Kidney (tissue), 14 donors: ENCODE measurements around the gene KCTD12. TPM values are rescaled to one million over a fixed set of nuclear protein-coding genes. Genes with fewer than 3 reads are reported as not detected.

Experiments
- DNase-seq, 5 donors: peaks; one replicate each; pipeline ENCODE4 v3.0.0-alpha.2; 2013 to 2020
- FAIRE-seq: peaks from 2 replicates; lab custom pipeline; 2012; peaks lifted over from hg19 to GRCh38; lab: Jason Lieb, UNC
- H3K27ac ChIP-seq, 2 donors: one replicate each; pipeline ENCODE4 v1.7.0; 2013; ENCODE audit warnings: low read depth in 2 of 2, low read length in 2 of 2, inconsistent platforms in 1 of 2
- H3K27me3 ChIP-seq: one replicate; pipeline ENCODE4 v1.7.1; 2013; ENCODE audit warnings: low read length, inconsistent platforms; ENCODE audit not compliant: control insufficient read depth, insufficient read depth
- H3K36me3 ChIP-seq, 3 donors: one replicate each; pipeline versions ENCODE4 v1.7.0 to v1.7.1; 2013; ENCODE audit warnings: low read length in 3 of 3, control low read depth in 1 of 3, inconsistent platforms in 1 of 3; ENCODE audit not compliant: insufficient read depth in 3 of 3, control insufficient read depth in 2 of 3
- H3K4me1 ChIP-seq, 3 donors: one replicate each; pipeline versions ENCODE4 v1.7.0 to v1.7.1; 2013; ENCODE audit warnings: low read length in 3 of 3, inconsistent platforms in 1 of 3, low read depth in 1 of 3; ENCODE audit not compliant: control insufficient read depth in 2 of 3, insufficient read depth in 2 of 3
- H3K4me3 ChIP-seq, 3 donors: one replicate each; pipeline versions ENCODE4 v1.7.0 to v1.8.1; 2013; ENCODE audit warnings: low read length in 3 of 3, control low read depth in 1 of 3, inconsistent platforms in 1 of 3
- H3K9ac ChIP-seq, 3 donors: one replicate each; pipeline versions ENCODE4 v1.7.0 to v1.7.1; 2013; ENCODE audit warnings: low read length in 3 of 3, control low read depth in 1 of 3, inconsistent platforms in 1 of 3
- H3K9me3 ChIP-seq, 3 donors: one replicate each; pipeline versions ENCODE4 v1.7.0 to v1.7.1; 2013; ENCODE audit warnings: low read length in 3 of 3, control low read depth in 1 of 3, inconsistent platforms in 1 of 3; ENCODE audit not compliant: control insufficient read depth in 2 of 3, insufficient read depth in 1 of 3
- CTCF ChIP-seq: IDR thresholded peaks from 3 replicates; pipeline ENCODE4 v1.5.1; 2012; ENCODE audit warnings: mild to moderate bottlenecking, moderate library complexity, borderline replicate concordance; ENCODE audit not compliant: insufficient read depth; ENCODE audit errors: extremely low read depth
- intact Hi-C: fragments of 100-400 bp; cut with DNase I; formaldehyde crosslinking; loops from one replicate; pipeline ENCODE4 v1.11.1; 2022
- polyA plus RNA-seq: library from polyadenylated mRNA; stranded (reverse); fragments of 350-450 nt; fragmentation: Illumina TruSeq; extraction: RNeasy Lipid Tissue Mini Kit (QIAGEN cat#74804); gene quantifications from one replicate; pipeline ENCODE4 v1.2.3, GENCODE V29; 2014; ENCODE audit warnings: low read depth, low replicate concordance; ENCODE audit not compliant: insufficient read depth
- total RNA-seq: library from RNA; stranded (reverse); fragmentation: NEBNext Ultra II Directional; extraction: Animal tissue kit (Norgen Biotek cat#: 25700); gene quantifications from one replicate; pipeline ENCODE4 v1.2.1, GENCODE V29; 2021
- donor health status: control.
- donor health status: control.
- donor health status: control.
- donor health status: control.
- donor health status: control.
- donor health status: DM: yes; HTN: yes; CAD: no.
- donor health status: Normal renal cell carcinoma (clear cell type).

Gene KCTD12
- total and polyA plus RNA-seq, 2 donors from 2014 or later, result 18.0 to 132 TPM

- Histone ChIP-seq H3K9ac (peak overlapping the region; percentile 21 to 68 (median 26)), H3K27me3 (no peaks in the 10 kb centered on the region), H3K4me3 (peak overlapping the region; percentile 70 to 74 (median 72)), H3K9me3 (no peaks in the 10 kb centered on the region), H3K4me1 (peaks cover 0 to 6% (median 4%) of the 10 kb centered on the region in 3 donors), H3K27ac (peak overlapping the region; percentile 63 to 89), H3K36me3 (no peaks in the 10 kb centered on the region)
- intact Hi-C loops, result no loop called here
- FAIRE-seq (no peak), DNase-seq (no peak)
- TF ChIP-seq CTCF, result no peak
Observed at GRCh38 chr13:76884907-76885202, 1.4 kb downstream of the KCTD12 start.

GRCh38 chr13:76884186-76884906 is 1.9 kb downstream of the KCTD12 start:
- Histone ChIP-seq H3K9me3 (no peaks in the 10 kb centered on the region), H3K4me1 (peaks cover 0 to 6% (median 4%) of the 10 kb centered on the region in 3 donors), H3K27ac (peak overlapping the region in 1 of 2 donors; percentile 89), H3K9ac (peak overlapping the region; percentile 1 to 38 (median 21)), H3K36me3 (no peaks in the 10 kb centered on the region), H3K27me3 (no peaks in the 10 kb centered on the region), H3K4me3 (peak overlapping the region; percentile 70 to 74 (median 72))
- intact Hi-C loops, result no loop called here
- peak; percentile 59 to 77 (median 69) for DNase-seq
- FAIRE-seq, result no peak
- peak; percentile 6 for TF ChIP-seq CTCF

GRCh38 chr13:76883236-76883635 is 3.0 kb downstream of the KCTD12 start:
- intact Hi-C loops, result no loop called here
- H3K9ac ChIP-seq, result peak overlapping the region in 1 of 3 donors; percentile 30
- H3K4me3 ChIP-seq, result peak overlapping the region; percentile 49 to 72 (median 60)

More at GRCh38 chr13:76883236-76883635, 3.0 kb downstream of the KCTD12 start:
- DNase-seq (no peak), FAIRE-seq (no peak)
- H3K4me1 ChIP-seq, result peaks cover 0 to 6% (median 4%) of the 10 kb centered on the region in 3 donors
- H3K9me3 ChIP-seq, result no peaks in the 10 kb centered on the region
- no peak for TF ChIP-seq CTCF
- H3K27me3 ChIP-seq, result no peaks in the 10 kb centered on the region
- H3K27ac ChIP-seq, result no peak overlapping the region
- H3K36me3 ChIP-seq, result no peaks in the 10 kb centered on the region
